Fibroblast of lung (primary cell): ENCODE measurements around the gene MEIS2. TPM values are rescaled to one million over a fixed set of nuclear protein-coding genes. Genes with fewer than 3 reads are reported as not detected.

Experiments
- DNase-seq, 2 donors: peaks; one replicate each; pipeline versions ENCODE4 v3.0.0 to v3.0.0-alpha.2; 2010; ENCODE audit warnings: low read depth in 2 of 2
- H2AFZ ChIP-seq: 2 replicates; pipeline ENCODE4 v1.5.1; 2012; ENCODE audit warnings: low read length, control low read depth, inconsistent platforms
- H3K27ac ChIP-seq: 2 replicates; pipeline ENCODE4 v1.5.1; 2011; ENCODE audit warnings: low read length, control low read depth; ENCODE audit not compliant: insufficient read depth
- H3K27me3 ChIP-seq: 2 replicates; pipeline ENCODE4 v1.5.1; 2011; ENCODE audit warnings: mild to moderate bottlenecking, low read length; ENCODE audit not compliant: control insufficient read depth, insufficient read depth
- H3K36me3 ChIP-seq: 2 replicates; pipeline ENCODE4 v1.5.1; 2011; ENCODE audit warnings: low read length; ENCODE audit not compliant: control insufficient read depth, insufficient read depth
- H3K4me1 ChIP-seq: 2 replicates; pipeline ENCODE4 v1.5.1; 2011; ENCODE audit warnings: low read length; ENCODE audit not compliant: control insufficient read depth, insufficient read depth; ENCODE audit errors: extremely low read depth
- H3K4me2 ChIP-seq: 2 replicates; pipeline ENCODE4 v1.5.1; 2011; ENCODE audit warnings: low read length, control low read depth; ENCODE audit not compliant: insufficient read depth; ENCODE audit errors: extremely low read depth
- H3K4me3 ChIP-seq, 4 experiments: fragments of 200-600 bp in 1 of 4; sonication (generic) in 1 of 4; replicated peaks in 1 of 4; 2 replicates each; pipeline ENCODE4 v1.5.1; 2011 to 2016; ENCODE audit warnings: low read length in 4 of 4, low read depth in 3 of 4, mild to moderate bottlenecking in 3 of 4, control low read depth in 2 of 4, inconsistent platforms in 1 of 4, mixed read lengths in 1 of 4; ENCODE audit not compliant: insufficient read depth in 1 of 4; ENCODE audit errors: control extremely low read depth in 1 of 4
- H3K79me2 ChIP-seq: 2 replicates; pipeline ENCODE4 v1.5.1; 2012; ENCODE audit warnings: mild to moderate bottlenecking, low read length, inconsistent platforms; ENCODE audit not compliant: control insufficient read depth, insufficient read depth
- H3K9ac ChIP-seq: 2 replicates; pipeline ENCODE4 v1.5.1; 2011; ENCODE audit warnings: mild to moderate bottlenecking, low read length, control low read depth; ENCODE audit not compliant: insufficient read depth
- H3K9me3 ChIP-seq: 2 replicates; pipeline ENCODE4 v1.5.1; 2012; ENCODE audit warnings: low read depth, low read length; ENCODE audit not compliant: control insufficient read depth, insufficient read depth
- H4K20me1 ChIP-seq: 2 replicates; pipeline ENCODE4 v1.5.1; 2011; ENCODE audit warnings: low read length; ENCODE audit not compliant: control insufficient read depth, insufficient read depth; ENCODE audit errors: extremely low read depth
- EZH2 ChIP-seq: IDR thresholded peaks from 2 replicates; pipeline ENCODE4 v1.5.1; 2012; ENCODE audit warnings: low read length, control low read depth, mild to moderate bottlenecking; ENCODE audit errors: missing control alignments
- polyA plus RNA-seq, 2 donors: library from polyadenylated mRNA; depleted of rRNA in 1 of 2; stranded (reverse) in 1 of 2; unstranded in 1 of 2; fragments of >200 nt; gene quantifications; 2 replicates each; pipeline ENCODE4 v1.2.1, GENCODE V29; 2011 to 2012; ENCODE audit warnings: missing spikeins in 1 of 2
- total RNA-seq: library from RNA; depleted of rRNA; stranded (reverse); fragments of >200 nt; gene quantifications from 2 replicates; pipeline ENCODE4 v1.2.1, GENCODE V29; 2014
- TF ChIP-seq, protein P1 (sequence below), 2 donors: IDR thresholded peaks in 1 of 2; conservative IDR thresholded peaks in 1 of 2; 1 replicate in 1 of 2; 2 replicates in 1 of 2; pipeline ENCODE4 v1.5.1; 2011 to 2012; ENCODE audit warnings: low read length in 2 of 2, control low read depth in 1 of 2, inconsistent platforms in 1 of 2, low read depth in 1 of 2, mild to moderate bottlenecking in 1 of 2

Gene MEIS2
- total and polyA plus RNA-seq, 2 donors (not counting 1 experiment from before 2014, with no cell fraction given) = 31.0 to 37.1 TPM

DNA sequence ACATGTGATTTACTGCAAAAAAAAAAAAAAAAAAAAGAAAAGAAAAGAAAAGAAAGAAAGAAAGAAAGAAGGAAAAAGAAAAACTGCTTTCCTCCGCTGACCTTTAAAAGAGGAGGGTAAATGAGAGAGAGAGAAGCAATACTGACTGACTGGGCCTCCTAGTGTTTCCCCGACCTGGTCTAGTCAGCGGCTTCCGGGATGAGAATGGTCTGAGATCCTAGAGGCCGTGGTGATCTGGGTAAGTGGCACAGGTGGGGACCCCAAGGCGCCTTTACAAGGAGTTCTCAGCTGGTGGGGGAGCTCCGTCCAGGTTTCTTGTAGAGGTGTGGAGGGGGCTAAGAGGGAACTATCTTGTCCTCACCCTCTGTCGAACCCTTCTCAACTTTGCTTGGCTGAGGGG is 223.1 kb downstream of the MEIS2 start:
- Histone ChIP-seq H3K27ac (no peak overlapping the region), H3K27me3 (peaks cover 25% of the 10 kb centered on the region), H3K36me3 (no peaks in the 10 kb centered on the region), H3K9ac (no peak overlapping the region), H3K9me3 (no peaks in the 10 kb centered on the region), H3K4me3 (no peak overlapping the region), H4K20me1 (no peaks in the 10 kb centered on the region), H2AFZ (no peak overlapping the region), H3K4me1 (no peaks in the 10 kb centered on the region), H3K4me2 (no peak overlapping the region), H3K79me2 (no peaks in the 10 kb centered on the region)
- DNase-seq = no peak
- TF ChIP-seq, protein P1, sequence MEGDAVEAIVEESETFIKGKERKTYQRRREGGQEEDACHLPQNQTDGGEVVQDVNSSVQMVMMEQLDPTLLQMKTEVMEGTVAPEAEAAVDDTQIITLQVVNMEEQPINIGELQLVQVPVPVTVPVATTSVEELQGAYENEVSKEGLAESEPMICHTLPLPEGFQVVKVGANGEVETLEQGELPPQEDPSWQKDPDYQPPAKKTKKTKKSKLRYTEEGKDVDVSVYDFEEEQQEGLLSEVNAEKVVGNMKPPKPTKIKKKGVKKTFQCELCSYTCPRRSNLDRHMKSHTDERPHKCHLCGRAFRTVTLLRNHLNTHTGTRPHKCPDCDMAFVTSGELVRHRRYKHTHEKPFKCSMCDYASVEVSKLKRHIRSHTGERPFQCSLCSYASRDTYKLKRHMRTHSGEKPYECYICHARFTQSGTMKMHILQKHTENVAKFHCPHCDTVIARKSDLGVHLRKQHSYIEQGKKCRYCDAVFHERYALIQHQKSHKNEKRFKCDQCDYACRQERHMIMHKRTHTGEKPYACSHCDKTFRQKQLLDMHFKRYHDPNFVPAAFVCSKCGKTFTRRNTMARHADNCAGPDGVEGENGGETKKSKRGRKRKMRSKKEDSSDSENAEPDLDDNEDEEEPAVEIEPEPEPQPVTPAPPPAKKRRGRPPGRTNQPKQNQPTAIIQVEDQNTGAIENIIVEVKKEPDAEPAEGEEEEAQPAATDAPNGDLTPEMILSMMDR (conservative IDR thresholded peaks at IDR 0.05 in 1 of 2, IDR thresholded peaks at IDR 0.05 in 1 of 2; ENCODE audit: low read depth in 1 of 2, low read length in 2 of 2) = no peak
- TF ChIP-seq EZH2 = no peak

DNA sequence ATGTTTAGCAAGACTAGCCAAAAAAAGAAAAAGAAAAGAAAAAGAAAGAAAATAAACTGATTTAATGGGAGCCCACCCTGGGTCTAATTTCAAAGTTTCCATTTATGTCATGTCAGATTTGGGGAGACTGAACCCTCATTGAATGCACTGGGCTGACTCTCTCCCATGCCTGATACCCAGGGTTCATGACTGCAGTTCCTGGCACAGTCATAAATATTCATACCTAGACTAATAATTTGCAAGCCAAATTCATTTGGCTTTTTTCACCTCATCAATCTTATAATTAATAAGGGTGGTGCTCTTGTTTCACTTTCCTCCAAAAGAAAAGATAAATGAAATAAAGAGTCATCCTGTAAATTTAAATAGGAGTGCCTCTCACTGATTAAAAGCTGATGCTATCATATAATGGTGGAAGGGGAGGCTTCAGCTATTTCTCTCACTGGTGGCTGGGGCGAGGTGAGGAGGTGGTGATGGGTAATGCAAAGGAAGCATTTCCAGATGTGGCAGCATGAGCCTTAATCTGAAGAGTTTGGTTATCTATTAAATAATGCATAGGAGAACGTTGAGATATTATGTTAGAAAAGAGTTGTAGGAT is 224.5 kb downstream of the MEIS2 start:
- Histone ChIP-seq H3K27ac (no peak overlapping the region), H3K27me3 (peaks cover 18% of the 10 kb centered on the region), H3K4me3 (no peak overlapping the region), H2AFZ (no peak overlapping the region), H4K20me1 (no peaks in the 10 kb centered on the region), H3K4me1 (no peaks in the 10 kb centered on the region), H3K79me2 (no peaks in the 10 kb centered on the region), H3K9me3 (no peaks in the 10 kb centered on the region), H3K4me2 (no peak overlapping the region), H3K36me3 (no peaks in the 10 kb centered on the region), H3K9ac (no peak overlapping the region)
- DNase-seq = no peak
- TF ChIP-seq EZH2 = no peak
- TF ChIP-seq, protein P1 (conservative IDR thresholded peaks at IDR 0.05 in 1 of 2, IDR thresholded peaks at IDR 0.05 in 1 of 2; ENCODE audit: low read depth in 1 of 2, low read length in 2 of 2) = no peak

DNA sequence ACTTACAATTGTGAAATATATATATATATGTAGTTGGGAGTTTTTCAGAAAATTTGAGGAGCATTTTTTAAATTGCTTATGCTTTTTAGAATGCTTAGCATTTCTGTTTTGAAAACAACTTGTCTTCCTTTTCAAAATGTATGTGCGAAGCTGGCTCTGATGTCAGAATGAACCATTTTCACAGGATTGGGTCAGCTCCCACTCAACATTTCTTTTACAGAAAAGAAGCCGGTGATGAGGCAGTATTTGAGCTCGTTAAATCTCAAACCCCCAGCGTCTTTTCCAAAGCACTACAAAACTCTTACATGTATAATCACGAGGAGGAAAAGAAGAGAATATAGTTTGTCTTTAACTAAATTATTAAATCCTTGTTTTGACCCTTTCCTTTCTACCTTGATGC is 225.4 kb downstream of the MEIS2 start:
- no peak for DNase-seq
- Histone ChIP-seq H3K4me2 (no peak overlapping the region), H4K20me1 (no peaks in the 10 kb centered on the region), H3K9ac (no peak overlapping the region), H3K27me3 (peaks cover 9% of the 10 kb centered on the region), H3K36me3 (no peaks in the 10 kb centered on the region), H3K4me3 (no peak overlapping the region), H3K79me2 (no peaks in the 10 kb centered on the region), H3K4me1 (no peaks in the 10 kb centered on the region), H3K27ac (no peak overlapping the region), H3K9me3 (no peaks in the 10 kb centered on the region), H2AFZ (no peak overlapping the region)
- TF ChIP-seq, protein P1 (conservative IDR thresholded peaks at IDR 0.05 in 1 of 2, IDR thresholded peaks at IDR 0.05 in 1 of 2; ENCODE audit: low read depth in 1 of 2, low read length in 2 of 2) = no peak
- no peak for TF ChIP-seq EZH2
